Activated CD4-positive, alpha-beta T cell treated with anti-CD3 and anti-CD28 coated beads for 48 hours (primary cell): ENCODE measurements around the gene ARID4B.
"Not testable (repeated sequence)": the region's sequence is repeated elsewhere in the genome, so short reads cannot be mapped to it uniquely, and the experiment has no call there.

Source experiments
- DNase-seq: peaks from one replicate; pipeline ENCODE4 v3.0.0-alpha.2; 2020

ARID4B gene

DNA sequence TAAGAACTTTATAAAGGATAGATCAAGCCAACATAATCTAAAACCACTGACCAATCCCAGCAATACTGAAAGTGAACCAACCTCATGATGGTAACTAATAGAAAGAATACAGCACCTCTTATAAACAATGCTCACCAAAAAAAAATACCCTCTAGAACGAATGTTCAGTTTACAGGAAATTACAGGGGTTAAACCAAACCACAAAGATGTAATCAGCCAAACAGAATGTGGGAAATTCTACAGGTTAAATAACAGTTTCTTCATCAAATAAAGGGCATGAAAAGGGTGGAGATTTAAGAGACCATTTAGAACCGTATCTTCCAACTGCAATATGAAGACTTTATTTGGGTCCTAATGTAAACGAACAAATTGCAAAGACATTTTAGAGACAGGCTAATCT lies 30.4 kb downstream of the ARID4B start:
- no peak for DNase-seq

DNA sequence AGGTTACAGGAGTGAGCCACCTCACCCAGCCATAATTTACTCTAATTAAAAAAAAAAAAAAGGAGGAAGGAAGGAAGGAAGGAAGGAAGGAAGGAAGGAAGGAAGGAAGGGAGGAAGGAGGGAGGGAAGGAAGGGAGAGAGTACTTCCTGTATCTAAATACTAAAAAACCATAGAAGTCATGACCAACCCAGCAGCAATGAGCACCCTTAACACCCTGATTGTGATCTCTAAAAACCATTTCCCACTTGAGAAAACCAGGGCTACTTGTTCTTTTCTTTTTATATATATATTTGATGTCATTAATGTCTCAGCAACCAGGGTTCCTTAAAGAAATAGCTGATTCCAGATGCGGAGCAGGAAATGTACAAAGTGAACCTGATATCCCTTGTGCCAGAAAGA lies 31.2 kb downstream of the ARID4B start:
- no peak for DNase-seq

DNA sequence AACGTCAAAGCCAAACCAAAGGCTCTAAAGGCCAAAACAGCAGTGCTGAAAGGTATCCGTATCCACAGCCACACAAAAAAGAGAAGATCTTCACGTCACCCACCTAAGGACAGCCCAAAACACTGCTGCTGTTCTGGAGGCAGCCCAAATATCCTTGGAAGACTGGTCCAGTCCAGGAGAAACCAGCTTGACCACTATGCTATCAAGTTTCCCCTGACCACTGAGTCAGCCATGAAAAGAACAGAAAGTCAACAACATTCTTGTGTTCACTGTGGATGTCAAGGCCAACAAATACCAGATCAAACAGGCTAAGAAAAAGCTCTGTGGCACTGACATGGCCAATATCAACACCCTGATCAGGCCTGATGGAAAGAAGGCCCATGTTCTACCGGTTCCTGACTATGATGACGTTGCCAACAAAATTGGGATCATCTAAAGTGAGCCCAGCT lies 32.1 kb downstream of the ARID4B start:
- no peak for DNase-seq

DNA sequence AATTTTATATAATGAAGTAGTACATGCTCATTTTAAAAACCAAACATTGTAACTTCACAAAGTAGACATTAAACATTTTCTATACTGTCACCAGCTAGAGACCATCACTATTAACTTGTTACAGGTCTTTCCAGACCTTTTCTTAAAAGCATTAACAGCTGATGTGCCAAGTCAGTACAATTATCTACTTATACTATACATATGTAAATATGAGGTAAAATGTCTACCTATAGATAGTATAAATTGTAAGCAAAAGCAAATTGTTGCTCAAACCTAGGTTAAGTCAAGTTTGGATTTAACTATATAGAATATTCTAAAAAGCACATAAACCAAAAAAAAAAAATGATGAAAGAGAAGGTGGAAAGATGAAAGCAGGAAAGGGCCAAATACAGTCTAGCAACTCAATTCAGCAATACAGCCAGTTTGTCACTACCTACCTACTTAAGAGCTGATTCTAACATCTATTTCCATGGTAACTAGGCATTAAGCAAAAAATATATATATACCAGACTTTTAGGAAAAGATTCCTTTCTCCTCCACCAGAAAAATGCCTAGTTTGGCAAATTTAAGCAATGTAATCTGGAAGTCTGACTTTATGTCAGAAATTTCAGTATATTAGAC lies 34.5 kb downstream of the ARID4B start:
- no peak for DNase-seq

DNA sequence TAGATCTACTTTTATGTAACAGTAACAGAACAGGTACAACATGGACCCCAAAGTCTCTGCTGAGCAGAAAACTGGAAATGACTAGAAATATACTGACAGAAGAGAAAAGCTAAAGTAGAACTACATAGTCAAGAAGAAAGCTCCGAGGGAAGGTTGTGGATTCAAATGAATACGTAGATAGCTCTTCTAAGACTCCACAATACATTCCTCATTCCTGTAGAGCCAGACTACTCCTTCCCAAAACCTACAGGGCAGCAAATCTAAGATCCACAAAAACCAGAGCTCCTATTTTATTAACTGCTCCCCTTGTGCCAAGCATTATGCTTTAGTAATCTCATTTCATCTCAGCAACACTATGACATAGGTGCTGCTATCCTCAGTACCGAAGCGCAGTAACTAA lies 35.2 kb downstream of the ARID4B start:
- no peak for DNase-seq

DNA sequence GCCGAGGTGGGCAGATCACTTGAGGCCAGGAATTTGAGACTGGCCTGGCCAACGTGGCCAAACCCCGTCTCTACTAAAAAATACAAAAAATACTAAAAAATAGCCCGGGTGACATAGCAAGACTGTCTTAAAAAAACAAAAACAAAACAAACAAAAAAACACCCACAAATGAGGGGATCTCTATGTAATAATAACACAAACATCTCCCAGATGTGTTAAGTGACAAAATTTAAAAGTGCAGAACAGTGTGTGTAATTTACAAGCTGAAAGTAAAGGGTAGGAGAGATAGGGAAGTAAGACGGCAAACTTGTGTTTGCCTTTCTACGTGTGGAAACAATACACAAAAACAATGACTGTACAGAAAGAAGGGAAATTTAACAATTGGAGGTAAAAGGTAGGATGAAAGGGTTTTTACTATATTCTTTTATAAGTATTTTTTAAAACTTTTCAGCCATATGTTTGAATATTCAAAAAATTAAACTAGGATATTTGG lies 36.3 kb downstream of the ARID4B start:
- no peak for DNase-seq

DNA sequence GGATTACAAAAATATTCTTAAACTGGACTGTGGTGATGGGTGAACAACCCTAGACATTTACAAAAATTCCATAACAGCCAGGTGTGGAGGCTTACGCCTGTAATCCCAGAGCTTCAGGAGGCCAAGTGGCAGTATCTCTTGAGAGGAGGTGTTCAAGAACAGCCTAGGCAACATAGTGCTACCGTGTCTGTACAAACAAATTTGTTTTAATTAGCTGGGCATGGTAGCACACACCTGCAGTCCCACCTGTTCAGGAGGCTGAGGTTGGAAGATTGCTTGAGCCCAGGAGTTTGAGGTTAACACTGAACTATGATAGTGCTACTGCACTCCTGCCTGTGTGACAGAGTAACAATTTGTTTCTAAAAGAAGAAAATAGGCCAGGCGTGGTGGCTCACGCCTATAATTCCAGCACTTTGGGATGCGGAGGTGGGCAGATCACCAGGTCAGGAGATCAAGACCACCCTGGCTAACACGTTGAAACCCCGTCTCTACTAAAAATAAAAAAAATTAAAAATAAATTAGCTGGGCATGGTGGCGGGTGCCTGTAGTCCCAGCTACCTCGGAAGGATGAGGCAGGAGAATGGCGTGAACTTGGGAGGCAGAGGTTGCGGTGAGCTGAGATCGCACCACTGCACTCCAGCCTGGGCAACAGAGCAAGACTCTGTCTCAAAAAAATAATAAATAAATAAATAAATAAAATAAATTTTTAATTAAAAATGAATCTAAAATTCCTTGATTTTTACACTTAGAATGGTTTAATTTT lies 37.1 kb downstream of the ARID4B start:
- DNase-seq = no peak

DNA sequence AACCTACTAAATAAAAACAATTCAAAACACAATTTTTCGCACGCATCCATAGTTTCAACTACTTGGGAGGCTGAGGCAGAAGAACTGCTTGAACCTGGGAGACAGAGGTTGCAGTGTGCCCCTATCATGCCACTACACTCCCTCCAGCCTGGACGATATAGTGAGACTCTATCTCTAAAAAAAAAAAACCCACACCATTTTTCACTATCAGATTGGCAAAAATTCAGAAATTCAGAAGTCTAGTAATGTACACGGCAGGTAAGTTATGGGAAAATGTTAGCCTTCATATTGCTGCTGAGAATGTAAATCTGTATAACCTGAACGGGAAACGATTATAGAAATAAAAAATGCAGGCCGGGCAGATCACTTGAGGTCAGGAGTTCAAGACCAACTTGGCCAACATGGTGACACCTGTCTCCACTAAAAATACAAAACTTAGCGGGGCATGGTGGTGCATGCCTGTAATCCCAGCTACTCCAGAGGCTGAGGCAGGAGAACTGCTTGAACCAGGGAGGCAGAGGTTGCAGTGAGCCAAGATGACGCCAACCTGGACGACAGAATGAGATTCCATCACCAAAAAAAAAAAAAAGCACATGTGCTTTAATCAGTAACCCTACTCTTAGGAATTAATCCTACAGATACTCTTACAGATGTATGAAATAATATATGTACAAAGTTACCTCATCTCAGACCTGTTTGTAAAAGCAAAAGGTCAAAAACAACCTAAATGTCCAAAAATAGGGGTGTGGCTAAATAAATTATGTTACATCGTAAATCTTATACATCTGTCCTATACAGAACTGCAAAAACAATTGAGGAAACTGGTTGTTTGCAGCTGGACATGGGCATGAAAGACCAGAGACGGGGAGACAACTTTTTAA lies 37.9 kb downstream of the ARID4B start:
- DNase-seq = no peak

DNA sequence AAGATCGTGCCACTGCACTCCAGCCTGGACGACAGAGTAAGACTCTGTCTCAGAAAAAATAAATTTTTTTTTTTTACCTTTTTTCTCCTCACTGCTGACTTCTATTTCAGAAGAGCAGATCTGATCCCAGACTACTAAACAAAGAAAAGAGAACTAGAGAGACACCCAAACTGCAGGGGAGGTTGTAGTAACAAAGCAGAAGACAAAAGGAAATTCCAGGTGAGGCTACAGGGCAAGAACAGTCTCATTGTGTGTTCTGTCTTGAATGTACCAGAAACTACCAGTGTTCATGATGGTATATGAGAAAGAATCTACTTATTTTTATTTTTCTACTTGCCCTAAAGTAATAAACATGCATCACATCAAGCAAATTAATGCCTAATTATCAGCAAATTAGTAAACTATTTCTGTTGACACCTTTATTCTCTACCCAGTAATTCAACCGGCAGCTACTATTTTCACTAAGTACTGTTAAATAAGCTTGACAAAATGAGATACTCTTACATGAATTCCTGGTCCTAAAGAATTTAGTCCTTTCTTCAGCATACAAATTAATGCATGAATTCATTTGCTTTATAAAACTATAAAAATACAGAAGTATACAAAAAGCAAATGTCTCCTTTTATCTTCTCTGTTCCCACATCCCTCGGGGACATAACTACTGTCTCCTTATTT lies 40.6 kb downstream of the ARID4B start:
- no peak for DNase-seq

DNA sequence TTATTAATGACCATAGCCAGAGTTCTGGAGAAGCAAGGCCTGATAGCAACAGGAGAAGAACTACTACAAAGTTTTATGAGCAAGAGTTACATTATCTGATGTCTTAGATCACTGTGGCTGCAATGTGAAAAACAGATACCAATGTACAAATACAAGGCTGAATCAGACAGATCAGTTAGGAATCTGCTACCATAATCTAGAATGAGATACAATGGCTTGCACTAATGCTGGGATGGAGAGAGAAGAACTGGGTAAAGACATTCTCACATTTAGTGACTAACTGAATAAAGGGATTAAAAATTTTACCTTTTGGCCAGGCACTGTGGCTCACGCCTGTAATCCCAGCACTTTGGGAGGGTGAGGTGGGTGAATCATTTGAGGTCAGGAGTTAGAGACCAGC lies 41.3 kb downstream of the ARID4B start:
- no peak for DNase-seq

DNA sequence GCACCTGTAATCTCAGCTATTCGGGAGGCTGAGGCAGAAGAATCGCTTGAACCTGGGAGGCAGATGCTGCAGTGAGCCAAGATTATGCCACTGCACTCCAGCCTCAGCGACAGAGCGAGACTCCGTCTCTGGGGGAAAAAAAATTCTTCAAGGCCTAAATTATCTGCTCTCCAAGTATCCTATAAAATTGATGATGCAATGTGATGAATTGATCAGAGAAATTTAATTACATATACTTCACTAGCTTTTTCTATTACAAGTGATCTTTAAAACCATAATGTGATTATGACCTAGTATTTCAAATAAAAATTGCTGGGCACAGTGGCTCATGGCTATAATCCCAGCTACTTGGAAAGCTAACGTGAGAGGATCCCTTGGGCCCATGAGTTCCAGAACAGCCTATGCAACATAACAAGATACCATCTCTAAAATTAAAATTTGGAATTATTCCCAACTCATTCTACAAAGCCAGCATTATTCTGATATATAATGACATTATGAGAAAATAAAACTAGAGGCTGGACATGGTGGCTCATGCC lies 43.7 kb downstream of the ARID4B start:
- no peak for DNase-seq

DNA sequence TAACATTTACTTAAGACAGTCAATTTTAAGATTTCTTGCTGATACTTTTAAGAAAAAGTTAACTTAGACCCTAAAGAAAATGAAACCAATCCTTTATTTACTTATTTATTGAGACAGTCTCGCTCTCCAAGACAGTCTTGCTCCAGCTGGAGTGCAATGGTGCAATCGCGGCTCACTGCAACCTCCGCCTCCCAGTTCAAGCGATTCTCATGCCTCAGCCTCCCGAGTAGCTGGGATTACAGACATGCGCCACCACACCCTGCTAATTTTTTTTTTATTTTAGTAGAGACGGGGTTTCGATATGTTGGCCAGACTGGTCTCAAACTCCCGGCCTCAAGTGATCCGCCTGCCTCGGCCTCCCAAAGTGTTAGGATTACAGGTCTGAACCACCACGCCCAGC lies 44.3 kb downstream of the ARID4B start:
- not testable (repeated sequence) for DNase-seq

DNA sequence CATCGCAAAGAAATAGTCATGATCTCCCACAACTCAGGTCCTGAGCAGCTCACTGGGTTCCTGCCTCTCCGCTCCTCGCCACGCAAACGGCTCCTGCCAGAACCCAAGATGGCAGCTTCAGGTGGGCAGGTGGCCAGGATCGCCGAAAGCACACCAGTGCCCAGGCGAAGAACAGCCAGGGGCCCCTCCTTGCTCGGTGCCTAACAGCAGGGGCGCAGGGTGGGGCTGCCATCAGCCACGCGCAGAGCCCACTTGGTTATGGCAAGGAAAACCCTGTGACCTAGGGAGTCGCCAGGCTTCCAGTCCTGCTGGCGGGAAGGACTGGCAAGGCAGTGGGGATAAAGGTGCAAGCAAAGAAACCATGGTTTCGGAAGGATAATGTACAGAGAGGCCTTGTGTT lies 47.5 kb downstream of the ARID4B start:
- no peak for DNase-seq

DNA sequence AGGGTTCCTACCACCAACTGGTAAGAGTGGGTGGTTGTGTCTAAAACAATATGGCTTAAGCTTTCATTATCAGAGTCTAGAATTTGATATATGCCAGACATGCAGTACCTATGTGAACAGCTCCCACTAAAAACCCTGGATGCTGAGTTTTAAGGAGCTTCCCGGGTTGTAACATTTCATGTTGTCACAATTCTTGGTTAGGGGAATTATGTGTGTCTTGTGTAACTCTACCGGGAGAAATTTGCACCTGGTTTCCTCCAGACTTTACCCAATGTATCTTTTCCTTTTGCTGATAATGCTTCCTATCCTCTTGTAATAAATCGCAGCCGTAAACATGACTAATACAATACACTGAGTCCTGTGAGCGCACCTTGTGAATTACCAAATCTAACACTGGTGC lies 48.3 kb downstream of the ARID4B start:
- DNase-seq = no peak

DNA sequence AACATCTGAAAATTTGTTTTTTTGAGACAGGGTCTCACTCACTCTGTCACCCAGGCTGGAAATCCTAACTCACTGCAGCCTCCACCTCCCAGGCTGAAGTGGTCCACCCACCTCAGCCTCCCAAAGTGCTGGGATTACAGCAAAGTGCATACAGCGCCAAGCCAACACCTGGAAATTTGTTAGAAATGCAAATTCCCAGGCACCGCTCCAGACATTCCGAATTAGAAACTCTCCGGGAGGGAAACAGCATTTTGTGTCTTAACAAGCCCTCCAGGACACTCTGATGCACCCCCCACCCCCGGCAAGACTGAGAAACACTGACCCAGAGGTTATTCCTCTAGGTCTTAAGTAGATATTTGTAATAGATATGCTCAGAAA lies 49.1 kb downstream of the ARID4B start:
- no peak for DNase-seq

DNA sequence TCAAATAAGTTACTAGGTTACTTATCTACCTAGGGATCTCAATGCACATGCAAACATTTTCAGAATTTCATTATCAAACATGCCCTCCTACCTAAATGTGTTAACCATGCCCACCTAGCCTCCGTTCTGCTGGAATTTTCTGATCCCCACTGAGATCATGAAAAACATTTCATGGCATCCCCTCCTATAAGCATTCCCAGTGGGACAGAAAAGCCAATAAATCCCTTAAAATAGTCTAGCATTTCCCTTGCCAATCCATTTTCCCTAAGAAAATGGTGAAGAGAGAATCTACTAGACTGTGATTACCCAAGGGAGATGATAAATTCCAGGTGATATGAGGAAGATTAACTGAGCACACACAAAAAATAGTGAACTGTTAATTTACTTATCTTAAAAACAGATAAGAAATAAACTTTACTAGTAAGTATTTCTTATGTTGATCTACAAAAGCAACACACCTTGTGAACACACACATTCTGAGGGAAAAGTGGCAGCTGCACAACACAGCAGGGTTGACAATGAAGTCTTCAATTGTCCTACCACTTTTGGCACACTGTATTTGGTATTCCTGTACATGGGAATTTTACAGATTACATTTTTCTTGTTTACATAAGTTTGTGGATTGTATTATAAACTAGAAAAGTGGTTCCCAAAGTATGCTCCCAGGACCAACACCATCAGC lies 49.6 kb downstream of the ARID4B start:
- no peak for DNase-seq

DNA sequence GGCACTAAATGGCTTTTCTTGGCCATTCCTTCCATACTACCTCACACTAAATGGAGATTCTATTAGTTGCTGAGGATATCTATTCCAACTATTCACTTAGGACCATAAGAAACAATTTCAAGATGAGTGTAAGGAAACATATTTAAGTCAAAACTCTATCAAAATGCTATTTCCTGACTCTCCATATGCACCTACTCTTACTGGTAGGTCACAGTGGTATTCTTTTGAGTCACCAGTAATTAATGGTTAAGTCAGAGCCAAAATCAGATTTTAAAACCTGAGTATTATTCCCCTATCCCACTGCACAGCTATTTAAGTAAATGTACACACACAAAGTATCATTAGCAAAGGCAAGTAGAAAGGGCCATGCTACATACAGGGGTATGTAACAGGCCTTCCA lies 50.3 kb downstream of the ARID4B start:
- no peak for DNase-seq

DNA sequence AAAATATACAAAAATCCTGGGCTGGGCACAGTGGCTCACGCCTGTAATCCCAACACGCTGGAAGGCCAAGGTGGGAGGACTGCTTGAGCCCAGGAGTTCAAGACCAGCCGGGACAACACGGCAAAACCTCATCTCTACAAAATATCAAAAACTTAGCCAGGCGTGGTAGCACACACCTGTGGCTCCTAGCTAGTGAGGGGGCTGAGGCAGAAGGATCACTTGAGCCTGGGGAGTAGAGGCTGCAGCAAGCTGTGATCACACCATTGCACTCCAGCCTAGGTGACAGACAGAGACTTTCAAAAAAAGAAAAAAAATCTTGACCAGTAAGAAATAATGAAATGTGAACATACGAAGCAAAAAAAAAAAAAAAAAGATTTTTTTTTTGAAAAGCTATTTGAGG lies 52.1 kb downstream of the ARID4B start:
- no peak for DNase-seq

DNA sequence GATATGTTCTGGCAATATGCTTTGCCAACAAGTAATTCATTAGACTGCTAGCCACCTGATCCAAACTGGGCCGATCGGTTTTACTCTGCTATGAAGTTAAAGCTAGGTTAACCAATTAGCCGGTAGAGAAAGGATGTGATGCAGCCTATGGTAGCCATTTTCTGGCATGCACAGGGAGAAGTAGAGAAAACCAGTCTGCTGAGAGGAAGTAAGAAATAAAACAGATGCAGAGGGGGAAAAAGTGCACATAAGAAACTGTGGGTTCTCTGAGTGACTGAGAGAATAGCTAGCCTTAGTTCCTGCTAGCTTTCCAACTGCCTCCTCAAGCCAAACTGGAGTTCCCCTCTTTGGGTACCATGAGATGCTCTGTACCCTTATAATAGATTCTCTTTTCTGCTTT lies 52.8 kb downstream of the ARID4B start:
- no peak for DNase-seq

DNA sequence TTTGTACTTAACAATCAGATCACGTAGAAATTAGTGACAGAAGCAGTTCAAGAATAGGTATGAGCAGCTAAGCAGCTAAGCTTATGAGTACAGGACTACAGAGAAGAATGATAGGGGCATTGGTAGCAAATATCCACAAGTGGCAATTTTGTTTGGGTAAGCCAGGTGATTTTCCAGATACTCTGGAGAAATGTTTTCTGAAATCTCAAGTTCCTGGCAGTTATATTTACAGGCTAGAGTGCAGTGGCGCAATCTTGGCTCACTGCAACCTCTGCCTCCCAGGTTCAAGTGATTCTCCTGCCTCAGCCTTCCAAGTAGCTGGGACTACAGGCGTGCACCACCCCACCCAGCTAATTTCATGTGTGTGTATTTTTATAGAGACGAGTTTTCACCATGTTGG lies 55.1 kb downstream of the ARID4B start:
- DNase-seq = no peak

DNA sequence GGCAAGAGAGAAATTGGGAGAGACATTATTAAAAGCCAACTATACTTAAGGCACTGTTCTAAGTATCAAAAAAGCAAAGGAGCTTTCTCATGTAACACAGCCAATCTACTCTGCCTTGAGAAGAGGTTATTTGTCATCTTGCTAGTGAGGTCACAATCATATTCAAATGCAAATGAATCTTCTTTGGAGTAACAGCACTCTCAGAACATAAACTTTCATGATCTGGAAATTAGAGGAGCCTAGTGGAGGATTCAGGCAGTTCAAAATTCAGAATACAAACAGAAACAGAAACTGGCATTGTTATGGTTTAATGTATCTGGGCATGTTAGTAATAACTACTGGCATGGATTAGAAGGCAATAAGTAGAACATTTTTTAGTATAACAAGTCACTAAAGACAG lies 57.4 kb downstream of the ARID4B start:
- DNase-seq = no peak

DNA sequence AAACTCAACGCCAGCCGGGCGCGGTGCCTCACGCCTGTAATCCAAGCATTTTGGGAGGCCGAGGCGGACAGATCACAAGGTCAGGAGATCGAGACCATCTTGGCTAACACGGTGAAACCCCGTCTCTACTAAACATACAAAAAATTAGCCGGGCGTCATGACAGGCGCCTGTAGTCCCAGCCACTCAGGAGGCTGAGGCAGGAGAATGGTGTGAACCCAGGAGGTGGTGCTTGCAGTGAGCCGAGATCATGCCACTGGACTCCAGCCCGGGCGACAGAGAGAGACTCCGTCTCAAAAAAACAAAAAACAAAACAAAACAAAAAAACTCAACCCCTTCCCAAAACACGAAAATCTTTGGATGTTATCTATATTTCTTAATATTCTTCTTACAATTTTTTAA lies 58.0 kb downstream of the ARID4B start:
- DNase-seq = not testable (repeated sequence)
